ENCODE measurements around the gene FREM1.

DNA sequence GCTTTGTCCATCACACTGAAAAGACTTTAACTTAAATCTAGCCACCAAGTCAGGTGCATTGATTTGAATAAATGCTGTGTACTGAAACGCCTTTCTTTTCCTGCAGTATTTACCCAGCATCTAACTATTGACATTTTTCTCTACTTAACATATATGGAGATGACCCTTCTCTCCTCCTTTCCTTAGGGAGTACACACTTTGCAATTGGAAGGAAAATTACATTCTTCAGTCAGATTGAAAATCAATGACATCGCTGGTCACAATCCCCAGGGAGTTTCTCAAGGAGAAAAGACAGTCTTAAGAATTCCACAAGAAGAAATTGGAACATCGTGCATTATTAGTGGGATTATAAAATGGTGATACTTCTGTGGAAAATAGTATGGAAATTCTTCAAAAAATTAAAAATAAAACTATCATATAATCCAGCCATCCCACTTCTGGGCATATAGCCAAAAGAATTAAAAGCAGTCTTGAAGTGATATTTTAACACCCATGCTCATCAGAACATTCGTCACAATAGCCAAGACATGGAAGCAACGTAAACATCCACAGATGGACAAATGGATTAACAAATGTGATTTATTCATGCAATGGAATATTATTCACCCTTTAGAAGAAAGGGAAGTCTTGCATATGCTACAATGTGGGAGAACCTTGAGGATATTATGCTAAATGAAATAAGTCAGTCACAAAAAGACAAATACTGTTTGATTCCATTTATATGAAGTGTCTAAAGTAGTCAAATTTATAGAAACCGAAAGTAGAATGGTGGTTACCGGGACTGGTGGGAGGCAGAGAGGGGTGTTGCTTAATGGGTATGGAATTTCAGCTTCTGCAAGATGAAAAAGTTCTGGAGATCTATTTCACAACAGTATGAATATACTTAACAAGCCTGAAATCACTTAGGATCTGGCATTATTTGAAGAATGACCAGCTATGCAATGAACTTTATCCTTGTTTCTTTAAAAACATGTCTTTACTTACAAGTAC is 14.3 kb upstream of the FREM1 start:
- no peak for TF ChIP-seq POLR2A (IDR thresholded peaks at IDR 0.05)
- TF ChIP-seq, protein P1, sequence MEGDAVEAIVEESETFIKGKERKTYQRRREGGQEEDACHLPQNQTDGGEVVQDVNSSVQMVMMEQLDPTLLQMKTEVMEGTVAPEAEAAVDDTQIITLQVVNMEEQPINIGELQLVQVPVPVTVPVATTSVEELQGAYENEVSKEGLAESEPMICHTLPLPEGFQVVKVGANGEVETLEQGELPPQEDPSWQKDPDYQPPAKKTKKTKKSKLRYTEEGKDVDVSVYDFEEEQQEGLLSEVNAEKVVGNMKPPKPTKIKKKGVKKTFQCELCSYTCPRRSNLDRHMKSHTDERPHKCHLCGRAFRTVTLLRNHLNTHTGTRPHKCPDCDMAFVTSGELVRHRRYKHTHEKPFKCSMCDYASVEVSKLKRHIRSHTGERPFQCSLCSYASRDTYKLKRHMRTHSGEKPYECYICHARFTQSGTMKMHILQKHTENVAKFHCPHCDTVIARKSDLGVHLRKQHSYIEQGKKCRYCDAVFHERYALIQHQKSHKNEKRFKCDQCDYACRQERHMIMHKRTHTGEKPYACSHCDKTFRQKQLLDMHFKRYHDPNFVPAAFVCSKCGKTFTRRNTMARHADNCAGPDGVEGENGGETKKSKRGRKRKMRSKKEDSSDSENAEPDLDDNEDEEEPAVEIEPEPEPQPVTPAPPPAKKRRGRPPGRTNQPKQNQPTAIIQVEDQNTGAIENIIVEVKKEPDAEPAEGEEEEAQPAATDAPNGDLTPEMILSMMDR (IDR thresholded peaks at IDR 0.05): no peak
